LoVo (cell line): ENCODE measurements around the gene CBLB.

Experiments
- DNase-seq: peaks from one replicate; pipeline ENCODE4 v3.0.0-alpha.2; 2016; ENCODE audit warnings: low spot score

CBLB gene

GRCh38 chr3:105845488-105845887 is 23.3 kb downstream of the CBLB start:
- DNase-seq, result no peak

GRCh38 chr3:105844704-105845103 is 24.1 kb downstream of the CBLB start:
- DNase-seq, result no peak

GRCh38 chr3:105843994-105844393 is 24.8 kb downstream of the CBLB start:
- no peak for DNase-seq

GRCh38 chr3:105842943-105843342 is 25.9 kb downstream of the CBLB start:
- DNase-seq, result no peak

- no peak for DNase-seq
These were observed 26.4 kb downstream of the CBLB start for GRCh38 chr3:105842449-105842848.

GRCh38 chr3:105837947-105838346 is 30.9 kb downstream of the CBLB start:
- no peak for DNase-seq

GRCh38 chr3:105837143-105837740 is 31.6 kb downstream of the CBLB start:
- no peak for DNase-seq

GRCh38 chr3:105836533-105836932 is 32.3 kb downstream of the CBLB start:
- DNase-seq, result no peak

GRCh38 chr3:105835606-105836005 is 33.2 kb downstream of the CBLB start:
- DNase-seq, result no peak

- no peak for DNase-seq
These were observed 34.0 kb downstream of the CBLB start for GRCh38 chr3:105834768-105835167.

- DNase-seq, result no peak
These were observed 36.2 kb downstream of the CBLB start for GRCh38 chr3:105832644-105833043.

GRCh38 chr3:105830836-105831235 is 38.0 kb downstream of the CBLB start:
- DNase-seq, result no peak

- DNase-seq, result no peak
These were observed 38.8 kb downstream of the CBLB start for GRCh38 chr3:105829871-105830622.

- no peak for DNase-seq
These were observed 39.6 kb downstream of the CBLB start for GRCh38 chr3:105829229-105829628.

GRCh38 chr3:105828703-105829102 is 40.1 kb downstream of the CBLB start:
- no peak for DNase-seq

- peak; percentile 38 for DNase-seq
These were observed 40.9 kb downstream of the CBLB start for GRCh38 chr3:105827959-105828358.

GRCh38 chr3:105826778-105827634 is 41.8 kb downstream of the CBLB start:
- no peak for DNase-seq

GRCh38 chr3:105824129-105824528 is 44.7 kb downstream of the CBLB start:
- DNase-seq, result no peak

GRCh38 chr3:105823149-105823867 is 45.5 kb downstream of the CBLB start:
- DNase-seq, result peak; percentile 44

GRCh38 chr3:105822171-105823123 is 46.4 kb downstream of the CBLB start:
- no peak for DNase-seq

GRCh38 chr3:105821433-105821832 is 47.4 kb downstream of the CBLB start:
- DNase-seq, result no peak
